ENCODE data around the gene PTH1R. TPM values are rescaled to one million over a fixed set of nuclear protein-coding genes. Genes with fewer than 3 reads are reported as not detected.

PTH1R gene
- total RNA-seq, 1 donor from 2014 or later, result 15.4 TPM

GRCh38 chr3:46868287-46868686 is 9.2 kb upstream of the PTH1R start:
- peaks cover 8% of the 10 kb centered on the region for H3K27me3 Mint-ChIP-seq (ENCODE audit: unreplicated experiment)
- H3K9me3 Mint-ChIP-seq (ENCODE audit: unreplicated experiment), result no peaks in the 10 kb centered on the region
- peaks cover 5% of the 10 kb centered on the region for H3K4me1 Mint-ChIP-seq (ENCODE audit: unreplicated experiment)
- no peak for DNase-seq (ENCODE audit: extremely low spot score, unreplicated experiment)
- H3K36me3 Mint-ChIP-seq (ENCODE audit: unreplicated experiment), result no peaks in the 10 kb centered on the region
- H3K27ac Mint-ChIP-seq (ENCODE audit: unreplicated experiment), result no peak overlapping the region
- no peak overlapping the region for H3K4me3 Mint-ChIP-seq (ENCODE audit: unreplicated experiment)
- no peak for TF ChIP-seq CTCF (IDR thresholded peaks at IDR 0.05)

GRCh38 chr3:46868948-46869347 is 8.6 kb upstream of the PTH1R start:
- no peak for TF ChIP-seq CTCF (IDR thresholded peaks at IDR 0.05)
- peaks cover 8% of the 10 kb centered on the region for H3K27me3 Mint-ChIP-seq (ENCODE audit: unreplicated experiment)
- H3K27ac Mint-ChIP-seq (ENCODE audit: unreplicated experiment), result no peak overlapping the region
- peaks cover 10% of the 10 kb centered on the region for H3K4me1 Mint-ChIP-seq (ENCODE audit: unreplicated experiment)
- no peaks in the 10 kb centered on the region for H3K36me3 Mint-ChIP-seq (ENCODE audit: unreplicated experiment)
- DNase-seq (ENCODE audit: extremely low spot score, unreplicated experiment), result no peak
- no peak overlapping the region for H3K4me3 Mint-ChIP-seq (ENCODE audit: unreplicated experiment)
- H3K9me3 Mint-ChIP-seq (ENCODE audit: unreplicated experiment), result no peaks in the 10 kb centered on the region

GRCh38 chr3:46869440-46869839 is 8.1 kb upstream of the PTH1R start:
- peaks cover 8% of the 10 kb centered on the region for H3K27me3 Mint-ChIP-seq (ENCODE audit: unreplicated experiment)
- DNase-seq (ENCODE audit: extremely low spot score, unreplicated experiment), result no peak
- TF ChIP-seq CTCF (IDR thresholded peaks at IDR 0.05), result no peak
- no peaks in the 10 kb centered on the region for H3K9me3 Mint-ChIP-seq (ENCODE audit: unreplicated experiment)
- no peak overlapping the region for H3K27ac Mint-ChIP-seq (ENCODE audit: unreplicated experiment)
- peaks cover 15% of the 10 kb centered on the region for H3K4me1 Mint-ChIP-seq (ENCODE audit: unreplicated experiment)
- H3K36me3 Mint-ChIP-seq (ENCODE audit: unreplicated experiment), result no peaks in the 10 kb centered on the region
- H3K4me3 Mint-ChIP-seq (ENCODE audit: unreplicated experiment), result no peak overlapping the region

DNA sequence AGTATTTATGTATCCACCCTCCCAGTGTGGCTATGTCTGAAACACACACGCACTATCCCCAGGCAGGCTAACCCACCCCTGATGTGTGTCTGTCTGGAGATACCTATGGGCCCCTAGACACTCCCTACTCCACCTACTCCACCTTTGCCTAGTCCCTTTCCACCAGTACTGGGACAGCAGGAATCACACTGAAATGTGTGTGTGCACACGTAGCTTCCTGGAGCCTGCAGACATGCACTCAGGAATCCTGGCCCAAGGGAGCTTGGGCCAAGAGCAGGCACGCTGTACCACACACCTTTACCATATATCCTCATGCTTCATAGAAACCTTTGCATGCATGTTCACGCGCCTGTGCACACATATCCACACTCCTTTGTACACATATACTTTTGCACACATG is 6.9 kb upstream of the PTH1R start:
- H3K4me3 Mint-ChIP-seq (ENCODE audit: unreplicated experiment), result no peak overlapping the region
- H3K27ac Mint-ChIP-seq (ENCODE audit: unreplicated experiment), result no peak overlapping the region
- H3K36me3 Mint-ChIP-seq (ENCODE audit: unreplicated experiment), result no peaks in the 10 kb centered on the region
- peaks cover 8% of the 10 kb centered on the region for H3K27me3 Mint-ChIP-seq (ENCODE audit: unreplicated experiment)
- no peak for DNase-seq (ENCODE audit: extremely low spot score, unreplicated experiment)
- H3K4me1 Mint-ChIP-seq (ENCODE audit: unreplicated experiment), result peaks cover 20% of the 10 kb centered on the region
- no peak for TF ChIP-seq CTCF (IDR thresholded peaks at IDR 0.05)
- H3K9me3 Mint-ChIP-seq (ENCODE audit: unreplicated experiment), result no peaks in the 10 kb centered on the region

- H3K27me3 Mint-ChIP-seq (ENCODE audit: unreplicated experiment), result peaks cover 8% of the 10 kb centered on the region
- TF ChIP-seq CTCF (IDR thresholded peaks at IDR 0.05), result no peak
- H3K27ac Mint-ChIP-seq (ENCODE audit: unreplicated experiment), result no peak overlapping the region
- no peaks in the 10 kb centered on the region for H3K36me3 Mint-ChIP-seq (ENCODE audit: unreplicated experiment)
- peaks cover 20% of the 10 kb centered on the region for H3K4me1 Mint-ChIP-seq (ENCODE audit: unreplicated experiment)
- H3K9me3 Mint-ChIP-seq (ENCODE audit: unreplicated experiment), result no peaks in the 10 kb centered on the region
- DNase-seq (ENCODE audit: extremely low spot score, unreplicated experiment), result no peak
- H3K4me3 Mint-ChIP-seq (ENCODE audit: unreplicated experiment), result no peak overlapping the region
These were observed 6.3 kb upstream of the PTH1R start for GRCh38 chr3:46871222-46871621.

Measured in osteocyte (in vitro differentiated cells).